GM21528 (cell line): Measurements from ENCODE around the gene C2orf49.

Experiments used
- ATAC-seq: cut with Tn5 transposase; IDR thresholded peaks from one replicate; pipeline ENCODE4 v1.9.1; 2021; ENCODE audit warnings: mild to moderate bottlenecking, moderate library complexity; ENCODE audit not compliant: unreplicated experiment, low FRiP score

Gene C2orf49

GRCh38 chr2:105397953-105398335 is 60.6 kb downstream of the C2orf49 start:
- ATAC-seq: no peak

DNA sequence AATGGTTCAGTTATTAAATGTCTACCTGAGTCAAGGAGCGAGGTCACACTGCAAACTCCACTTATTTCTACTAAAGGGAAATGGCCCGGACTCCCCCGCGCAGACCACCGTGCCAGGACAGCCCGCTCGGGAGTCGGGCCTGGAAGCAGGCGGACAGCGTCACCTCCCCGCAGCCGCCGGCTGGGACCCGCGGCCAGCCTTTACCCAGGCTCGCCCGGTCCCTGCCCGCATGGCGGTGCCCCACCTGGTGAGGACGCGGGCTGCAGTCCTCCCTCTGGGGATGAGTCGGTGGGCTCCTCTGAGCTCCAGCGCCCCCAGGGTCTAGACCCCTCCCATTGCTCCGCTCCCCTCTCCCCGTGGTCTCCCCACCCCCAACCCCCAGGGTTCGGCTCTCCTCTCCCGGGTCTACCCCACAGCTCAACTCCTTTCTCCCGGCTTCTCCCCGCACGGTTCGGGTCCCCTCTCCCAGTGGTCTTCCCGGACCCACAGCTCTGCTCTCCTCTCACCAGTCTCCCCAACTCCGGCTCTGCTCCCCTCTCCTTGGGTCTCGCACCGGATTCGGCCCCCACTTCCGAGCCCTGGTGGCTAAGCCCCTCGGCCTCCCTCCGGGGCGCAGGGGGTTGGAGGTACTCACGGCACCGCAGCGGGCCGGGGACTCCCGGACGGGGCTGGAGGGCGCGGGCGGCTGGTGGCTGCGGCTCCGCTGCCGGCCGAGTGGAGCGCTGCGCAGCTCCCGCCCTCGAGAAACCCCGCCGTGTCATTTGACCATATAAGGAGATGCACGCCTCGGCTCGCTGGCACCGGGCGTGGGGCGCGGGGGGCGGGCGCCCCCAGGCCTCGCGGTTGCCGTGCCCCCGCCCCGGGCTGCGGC is 61.2 kb downstream of the C2orf49 start, which contains the start of gene FHL2:
Gene FHL2 (minus strand): TSS at position 716 of the 871 bp plus-strand sequence. CDS start 12,535 bp downstream, outside the sequence.
- peak; percentile 95 for ATAC-seq
